WI38 (cell line): ENCODE data around the gene UBE2Q2.
"Not testable (repeated sequence)": the region's sequence is repeated elsewhere in the genome, so short reads cannot be mapped to it uniquely, and the experiment has no call there.

Experiments used
- H3K4me3 ChIP-seq: 2 replicates; pipeline ENCODE4 v1.5.1; 2011; ENCODE audit warnings: low read depth, mild to moderate bottlenecking, control low read depth, low read length
- CTCF ChIP-seq: IDR thresholded peaks from 2 replicates; pipeline ENCODE4 v1.5.1; 2012; ENCODE audit warnings: low read depth, mild to moderate bottlenecking, control low read depth, low read length

UBE2Q2 gene

GRCh38 chr15:75842722-75843677, at the start of gene UBE2Q2:
Gene UBE2Q2 (plus strand): TSS chr15:75843447. CDS start chr15:75843667, 220 bp downstream.
- peak within 1 kb of the TSS; percentile 94 for H3K4me3 ChIP-seq
- no peak for TF ChIP-seq CTCF

GRCh38 chr15:75796321-75796720, 46.9 kb upstream of the UBE2Q2 start:
- TF ChIP-seq CTCF: no peak
- H3K4me3 ChIP-seq: no peak overlapping the region

- H3K4me3 ChIP-seq: not testable (repeated sequence)
Measured at GRCh38 chr15:75797146-75797545, 46.1 kb upstream of the UBE2Q2 start.

- no peak for TF ChIP-seq CTCF
- H3K4me3 ChIP-seq: no peak overlapping the region
Measured at GRCh38 chr15:75799190-75799589, 44.1 kb upstream of the UBE2Q2 start.

- not testable (repeated sequence) for H3K4me3 ChIP-seq
Measured at GRCh38 chr15:75800409-75800808, 42.8 kb upstream of the UBE2Q2 start.

GRCh38 chr15:75801859-75802593, 41.2 kb upstream of the UBE2Q2 start:
- H3K4me3 ChIP-seq: peak overlapping the region; percentile 41
- TF ChIP-seq CTCF: peak; percentile 67

GRCh38 chr15:75807486-75807885, 35.8 kb upstream of the UBE2Q2 start:
- not testable (repeated sequence) for H3K4me3 ChIP-seq

GRCh38 chr15:75808009-75808408, 35.2 kb upstream of the UBE2Q2 start:
- H3K4me3 ChIP-seq: not testable (repeated sequence)

- no peak overlapping the region for H3K4me3 ChIP-seq
- TF ChIP-seq CTCF: no peak
Measured at GRCh38 chr15:75808563-75808962, 34.7 kb upstream of the UBE2Q2 start.
